Panc1 (cell line): ENCODE data around the gene DCAF15. TPM values are rescaled to one million over a fixed set of nuclear protein-coding genes. Genes with fewer than 3 reads are reported as not detected.

Experiments
- ATAC-seq: fragments of 200-7000 bp; cut with Tn5 transposase; 2 replicates; pipeline ENCODE4 v1.9.1; 2020; ENCODE audit warnings: mild to moderate bottlenecking, moderate library complexity
- BruUV-seq: library from RNA; stranded (reverse); fragments of 400-500 nt; replicated peaks from 2 replicates; lab custom pipeline; 2021; lab: Mats Ljungman, UMichigan
- CTCF ChIA-PET: fragments of 300-600 bp; sonication (Branson Sonifier 250); formaldehyde crosslinking; loops from one replicate; lab custom pipeline; 2022; ENCODE audit warnings: antibody characterized with exemption; lab: Charles Lee
- POLR2A ChIA-PET: fragments of 300-600 bp; sonication (Branson Sonifier 250); formaldehyde crosslinking; loops from one replicate; lab custom pipeline; 2022; ENCODE audit warnings: antibody characterized with exemption; lab: Charles Lee
- DNase-seq: peaks from one replicate; pipeline ENCODE4 v3.0.0-alpha.2; 2010; ENCODE audit warnings: low read depth, low spot score
- H3K27ac ChIP-seq: 2 replicates; pipeline ENCODE4 v1.5.1; 2011; ENCODE audit warnings: mild to moderate bottlenecking, low read length, inconsistent platforms
- H3K27me3 ChIP-seq: fragments of 200-500 bp; sonication (Bioruptor generic); 2 replicates; pipeline ENCODE4 v1.6.0; 2014; ENCODE audit warnings: low read length, inconsistent platforms; ENCODE audit not compliant: control insufficient read depth, insufficient read depth
- H3K36me3 ChIP-seq: fragments of 200-500 bp; sonication (Bioruptor generic); 2 replicates; pipeline ENCODE4 v1.5.1; 2014; ENCODE audit warnings: inconsistent platforms, mild to moderate bottlenecking, low read length, moderate library complexity; ENCODE audit not compliant: control insufficient read depth, insufficient read depth
- H3K4me1 ChIP-seq: 2 replicates; pipeline ENCODE4 v1.5.1; 2011; ENCODE audit warnings: inconsistent platforms, mild to moderate bottlenecking, low read length, moderate library complexity; ENCODE audit not compliant: control insufficient read depth, insufficient read depth
- H3K4me3 ChIP-seq, 2 experiments: 2 replicates each; pipeline ENCODE4 v1.5.1; 2011 to 2012; ENCODE audit warnings: low read depth in 2 of 2, low read length in 2 of 2, mild to moderate bottlenecking in 2 of 2, inconsistent platforms in 1 of 2, moderate library complexity in 1 of 2
- H3K9me3 ChIP-seq: fragments of 200-500 bp; sonication (Bioruptor generic); 2 replicates; pipeline ENCODE4 v1.5.1; 2014; ENCODE audit warnings: low read depth, mild to moderate bottlenecking, inconsistent platforms, low read length, moderate library complexity; ENCODE audit not compliant: control insufficient read depth, insufficient read depth
- CTCF ChIP-seq: fragments of 450-650 bp; IDR thresholded peaks from 2 replicates; pipeline ENCODE4 v1.5.1; 2017; ENCODE audit warnings: mild to moderate bottlenecking
- POLR2AphosphoS5 ChIP-seq: IDR thresholded peaks from 2 replicates; pipeline ENCODE4 v1.6.1; 2012; ENCODE audit warnings: mild to moderate bottlenecking, low read depth, low read length, moderate library complexity
- REST ChIP-seq, 2 experiments: IDR thresholded peaks; 2 replicates each; pipeline ENCODE4 v1.6.1; 2011 to 2012; ENCODE audit warnings: low read depth in 2 of 2, control low read depth in 1 of 2, low read length in 1 of 2, mild to moderate bottlenecking in 1 of 2, moderate library complexity in 1 of 2; ENCODE audit not compliant: insufficient read depth in 1 of 2
- SIN3A ChIP-seq: IDR thresholded peaks from 2 replicates; pipeline ENCODE4 v1.6.1; 2012; ENCODE audit warnings: low read depth, mild to moderate bottlenecking, low read length, moderate library complexity, borderline replicate concordance; ENCODE audit not compliant: insufficient read depth
- TCF7L2 ChIP-seq: IDR thresholded peaks from 2 replicates; pipeline ENCODE4 v1.6.1; 2011; ENCODE audit warnings: mild to moderate bottlenecking, low read depth, low read length, inconsistent platforms
- in situ Hi-C: cut with HindIII; loops from 2 replicates; pipeline ENCODE4 v1.10.0; 2016; ENCODE audit warnings: low sequenced_read_pairs, low pct_unique_long_range_greater_than_20kb
- intact Hi-C: fragments of 100-400 bp; cut with micrococcal nuclease; formaldehyde crosslinking; loops from one replicate; pipeline ENCODE4 v1.10.0; 2022; ENCODE audit not compliant: unreplicated experiment
- total RNA-seq: library from RNA; stranded (reverse); gene quantifications from one replicate; pipeline ENCODE4 v1.2.1, GENCODE V29; 2021; ENCODE audit not compliant: unreplicated experiment

DCAF15 gene
- total RNA-seq, 1 experiment from 2014 or later: 38.8 TPM

DNA sequence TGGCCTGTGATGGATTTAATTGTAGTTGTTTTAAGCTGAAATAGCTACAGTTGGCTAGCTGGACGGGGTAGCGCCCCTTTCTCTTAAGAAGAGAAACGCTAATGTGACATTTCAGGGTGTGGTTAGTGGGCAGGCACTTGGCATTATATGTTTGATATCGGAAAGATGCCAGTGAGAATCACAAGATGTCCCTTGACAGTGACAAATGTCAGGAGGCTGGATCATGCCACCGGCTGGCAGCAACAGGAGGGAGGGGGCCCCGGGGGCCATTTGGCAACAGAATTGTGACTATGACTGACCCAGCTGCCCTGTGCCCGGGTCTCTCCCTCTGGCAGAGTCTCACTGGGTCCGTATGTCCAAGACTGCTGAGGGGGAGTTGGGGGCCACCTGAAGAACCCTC, 4.7 kb downstream of the DCAF15 start:
- Histone ChIP-seq H3K4me3 (no peak overlapping the region), H3K27me3 (no peaks in the 10 kb centered on the region), H3K4me1 (peaks cover 6% of the 10 kb centered on the region), H3K9me3 (no peaks in the 10 kb centered on the region), H3K36me3 (no peaks in the 10 kb centered on the region; the same call in 1 of the 2 replicates), H3K27ac (no peak overlapping the region)
- TF ChIP-seq SIN3A (no peak), TCF7L2 (no peak), REST (IDR thresholded peaks at IDR 0.05; ENCODE audit: insufficient read depth in 1 of 2, low read depth in 2 of 2, low read length in 1 of 2) (no peak), POLR2AphosphoS5 (no peak), CTCF (no peak)
- BruUV-seq: no TSS peak
- POLR2A ChIA-PET: no interaction called here
- ATAC-seq: no peak
- DNase-seq: no peak
- in situ Hi-C loops (no loop called here), intact Hi-C loops (no loop called here)
- CTCF ChIA-PET: no interaction called here

- Histone ChIP-seq H3K27ac (no peak overlapping the region), H3K4me3 (no peak overlapping the region), H3K4me1 (peaks cover 6% of the 10 kb centered on the region), H3K9me3 (no peaks in the 10 kb centered on the region), H3K27me3 (no peaks in the 10 kb centered on the region), H3K36me3 (no peaks in the 10 kb centered on the region; the same call in 1 of the 2 replicates)
- no peak for DNase-seq
- intact Hi-C loops (no loop called here), in situ Hi-C loops (no loop called here)
- CTCF ChIA-PET: no interaction called here
- no TSS peak for BruUV-seq
- no peak for ATAC-seq
- POLR2A ChIA-PET: no interaction called here
- TF ChIP-seq SIN3A (no peak), CTCF (no peak), POLR2AphosphoS5 (no peak), TCF7L2 (no peak), REST (IDR thresholded peaks at IDR 0.05; ENCODE audit: insufficient read depth in 1 of 2, low read depth in 2 of 2, low read length in 1 of 2) (no peak)
Measured at GRCh38 chr19:13958043-13958442, 5.7 kb downstream of the DCAF15 start.
